ENCODE data around the gene CHST12. TPM values are rescaled to one million over a fixed set of nuclear protein-coding genes. Genes with fewer than 3 reads are reported as not detected.
"Not testable (repeated sequence)": the region's sequence is repeated elsewhere in the genome, so short reads cannot be mapped to it uniquely, and the experiment has no call there.

CHST12 gene
- polyA plus RNA-seq, 1 donor: 10.9 TPM

- no CpG with 5 or more reads among the region's 3 CpGs for WGBS (ENCODE audit: insufficient coverage, low lambda C conversion rate)
- no peak overlapping the region for H3K27ac ChIP-seq (ENCODE audit: low read length)
- DNase-seq: no peak
- H3K4me3 ChIP-seq (ENCODE audit: low read length): no peak overlapping the region
- H3K9me3 ChIP-seq (ENCODE audit: control insufficient read depth, low read depth, low read length): no peaks in the 10 kb centered on the region
- no peaks in the 10 kb centered on the region for H3K27me3 ChIP-seq (ENCODE audit: control insufficient read depth, insufficient read depth, low read length)
- H3K36me3 ChIP-seq (ENCODE audit: control insufficient read depth, insufficient read depth, low read length): no peaks in the 10 kb centered on the region
- peaks cover 5% of the 10 kb centered on the region for H3K4me1 ChIP-seq (ENCODE audit: control insufficient read depth, insufficient read depth, low read length)
Observed at GRCh38 chr7:2412587-2413201, 9.3 kb downstream of the CHST12 start.

DNA sequence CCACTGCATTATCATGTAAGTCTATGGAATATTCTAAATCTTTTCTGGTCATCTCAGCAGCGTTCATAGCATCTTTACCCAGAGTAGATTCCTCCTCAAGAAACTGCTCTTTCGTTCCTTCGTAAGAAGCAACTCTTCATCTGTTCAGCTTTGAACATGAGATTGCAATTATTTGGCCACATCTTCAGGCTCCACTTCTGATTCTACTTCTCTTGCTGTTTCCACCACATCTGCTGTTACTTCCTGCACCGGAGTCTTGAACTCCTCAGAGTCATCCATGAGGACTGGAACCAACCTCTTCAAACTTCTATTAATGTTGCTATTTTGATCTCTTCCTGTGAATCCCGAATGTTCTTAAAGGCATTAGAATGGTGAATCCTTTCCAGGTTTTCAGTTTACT is 12.7 kb downstream of the CHST12 start:
- Histone ChIP-seq H3K27me3 (ENCODE audit: control insufficient read depth, insufficient read depth, low read length) (no peaks in the 10 kb centered on the region), H3K36me3 (ENCODE audit: control insufficient read depth, insufficient read depth, low read length) (no peaks in the 10 kb centered on the region), H3K4me1 (ENCODE audit: control insufficient read depth, insufficient read depth, low read length) (peaks cover 5% of the 10 kb centered on the region), H3K4me3 (ENCODE audit: low read length) (no peak overlapping the region), H3K9me3 (ENCODE audit: control insufficient read depth, low read depth, low read length) (no peaks in the 10 kb centered on the region), H3K27ac (ENCODE audit: low read length) (no peak overlapping the region)
- no peak for DNase-seq
- WGBS (ENCODE audit: insufficient coverage, low lambda C conversion rate): 86% methylated on average over 3 of the region's 5 CpGs

GRCh38 chr7:2416650-2417049 is 13.2 kb downstream of the CHST12 start:
- WGBS (ENCODE audit: insufficient coverage, low lambda C conversion rate): no CpG with 5 or more reads among the region's 6 CpGs
- no peak overlapping the region for H3K27ac ChIP-seq (ENCODE audit: low read length)
- no peak overlapping the region for H3K4me3 ChIP-seq (ENCODE audit: low read length)

DNA sequence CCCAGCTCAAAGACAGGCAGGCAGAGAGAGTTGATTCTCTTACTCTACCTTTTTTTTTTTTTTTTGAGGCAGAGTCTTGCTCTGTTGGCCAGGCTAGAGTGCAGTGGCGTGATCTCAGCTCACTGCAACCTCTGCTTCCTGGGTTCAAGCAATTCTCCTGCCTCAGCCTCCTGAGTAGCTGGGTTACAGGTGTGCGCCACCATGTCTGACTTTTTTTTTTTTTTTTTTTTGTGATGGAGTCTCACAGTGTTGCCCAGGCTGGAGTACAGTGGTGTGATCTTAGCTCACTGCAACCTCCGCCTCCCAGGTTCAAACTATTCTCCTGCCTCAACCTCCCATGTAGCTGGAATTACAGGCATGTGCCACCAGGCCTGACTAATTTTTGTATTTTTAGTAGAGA is 13.8 kb downstream of the CHST12 start:
- no CpG with 5 or more reads among the region's 3 CpGs for WGBS (ENCODE audit: insufficient coverage, low lambda C conversion rate)

More at GRCh38 chr7:2416650-2417049, 13.2 kb downstream of the CHST12 start:
- Histone ChIP-seq H3K4me1 (ENCODE audit: control insufficient read depth, insufficient read depth, low read length) (peaks cover 5% of the 10 kb centered on the region), H3K9me3 (ENCODE audit: control insufficient read depth, low read depth, low read length) (no peaks in the 10 kb centered on the region), H3K27me3 (ENCODE audit: control insufficient read depth, insufficient read depth, low read length) (no peaks in the 10 kb centered on the region), H3K36me3 (ENCODE audit: control insufficient read depth, insufficient read depth, low read length) (no peaks in the 10 kb centered on the region)
- DNase-seq: no peak

GRCh38 chr7:2417981-2418481 is 14.6 kb downstream of the CHST12 start:
- no peaks in the 10 kb centered on the region for H3K9me3 ChIP-seq (ENCODE audit: control insufficient read depth, low read depth, low read length)
- no peak for DNase-seq
- H3K4me1 ChIP-seq (ENCODE audit: control insufficient read depth, insufficient read depth, low read length): no peaks in the 10 kb centered on the region
- no peaks in the 10 kb centered on the region for H3K27me3 ChIP-seq (ENCODE audit: control insufficient read depth, insufficient read depth, low read length)
- no CpG with 5 or more reads among the region's 15 CpGs for WGBS (ENCODE audit: insufficient coverage, low lambda C conversion rate)
- H3K36me3 ChIP-seq (ENCODE audit: control insufficient read depth, insufficient read depth, low read length): no peaks in the 10 kb centered on the region
- H3K4me3 ChIP-seq (ENCODE audit: low read length): no peak overlapping the region
- H3K27ac ChIP-seq (ENCODE audit: low read length): no peak overlapping the region

More for the DNA sequence above, 13.8 kb downstream of the CHST12 start:
- DNase-seq; H3K9me3 ChIP-seq (ENCODE audit: control insufficient read depth, low read depth, low read length); H3K27me3 ChIP-seq (ENCODE audit: control insufficient read depth, insufficient read depth, low read length); H3K4me1 ChIP-seq (ENCODE audit: control insufficient read depth, insufficient read depth, low read length); H3K36me3 ChIP-seq (ENCODE audit: control insufficient read depth, insufficient read depth, low read length); H3K27ac ChIP-seq (ENCODE audit: low read length); H3K4me3 ChIP-seq (ENCODE audit: low read length): not testable (repeated sequence)

DNA sequence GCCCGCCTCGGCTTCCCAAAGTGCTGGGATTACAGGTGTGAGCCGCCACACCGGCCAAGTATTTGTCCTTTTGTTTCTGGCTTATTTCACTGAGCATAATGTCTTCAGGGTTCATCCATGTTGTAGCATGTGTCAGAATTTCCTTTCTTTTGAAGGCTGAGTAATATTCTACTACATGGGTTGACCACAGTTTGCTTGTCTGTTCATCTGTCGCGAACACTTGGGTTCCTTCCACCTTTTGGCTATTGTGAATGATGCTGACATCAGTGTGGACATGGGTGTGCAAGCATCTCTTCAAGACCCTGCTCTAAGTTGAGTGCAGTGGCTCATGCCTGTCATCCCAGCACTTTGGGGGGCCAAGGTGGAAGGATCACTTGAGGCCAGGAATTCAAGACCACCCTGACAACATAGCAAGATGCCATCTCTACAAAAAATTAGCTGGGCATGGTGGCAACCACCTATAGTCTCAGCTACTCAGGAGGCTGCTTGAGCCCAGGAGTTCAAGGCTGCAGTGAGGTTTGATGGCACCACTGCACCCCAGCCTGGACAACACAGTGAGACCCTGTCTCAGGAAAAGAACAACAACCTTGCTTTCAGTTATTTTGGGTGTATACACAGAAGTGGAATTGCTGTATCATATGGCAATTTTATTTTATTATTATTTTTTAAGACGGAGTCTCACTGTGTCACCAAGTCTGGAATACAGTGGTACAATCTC is 17.0 kb downstream of the CHST12 start:
- no peaks in the 10 kb centered on the region for H3K27me3 ChIP-seq (ENCODE audit: control insufficient read depth, insufficient read depth, low read length)
- no CpG with 5 or more reads among the region's 7 CpGs for WGBS (ENCODE audit: insufficient coverage, low lambda C conversion rate)
- peaks cover 3% of the 10 kb centered on the region for H3K36me3 ChIP-seq (ENCODE audit: control insufficient read depth, insufficient read depth, low read length)
- H3K4me1 ChIP-seq (ENCODE audit: control insufficient read depth, insufficient read depth, low read length): no peaks in the 10 kb centered on the region
- H3K9me3 ChIP-seq (ENCODE audit: control insufficient read depth, low read depth, low read length): no peaks in the 10 kb centered on the region
- DNase-seq: no peak
- H3K4me3 ChIP-seq (ENCODE audit: low read length): no peak overlapping the region
- H3K27ac ChIP-seq (ENCODE audit: low read length): no peak overlapping the region

GRCh38 chr7:2421943-2422310 is 18.5 kb downstream of the CHST12 start:
- H3K9me3 ChIP-seq (ENCODE audit: control insufficient read depth, low read depth, low read length): no peaks in the 10 kb centered on the region
- no peaks in the 10 kb centered on the region for H3K27me3 ChIP-seq (ENCODE audit: control insufficient read depth, insufficient read depth, low read length)
- no peaks in the 10 kb centered on the region for H3K4me1 ChIP-seq (ENCODE audit: control insufficient read depth, insufficient read depth, low read length)
- no peak overlapping the region for H3K27ac ChIP-seq (ENCODE audit: low read length)
- no peak for DNase-seq
- WGBS (ENCODE audit: insufficient coverage, low lambda C conversion rate): no CpG with 5 or more reads among the region's 9 CpGs
- H3K4me3 ChIP-seq (ENCODE audit: low read length): no peak overlapping the region
- peaks cover 3% of the 10 kb centered on the region for H3K36me3 ChIP-seq (ENCODE audit: control insufficient read depth, insufficient read depth, low read length)

GRCh38 chr7:2425749-2426148 is 22.3 kb downstream of the CHST12 start:
- Histone ChIP-seq H3K27ac (ENCODE audit: low read length) (no peak overlapping the region), H3K9me3 (ENCODE audit: control insufficient read depth, low read depth, low read length) (no peaks in the 10 kb centered on the region)

GRCh38 chr7:2431260-2431867 is 28.0 kb downstream of the CHST12 start:
- no peak for DNase-seq
- H3K4me3 ChIP-seq (ENCODE audit: low read length): no peak overlapping the region
- peaks cover 24% of the 10 kb centered on the region for H3K36me3 ChIP-seq (ENCODE audit: control insufficient read depth, insufficient read depth, low read length)
- peaks cover 7% of the 10 kb centered on the region for H3K4me1 ChIP-seq (ENCODE audit: control insufficient read depth, insufficient read depth, low read length)
- no peak overlapping the region for H3K27ac ChIP-seq (ENCODE audit: low read length)
- no CpG with 5 or more reads among the region's 3 CpGs for WGBS (ENCODE audit: insufficient coverage, low lambda C conversion rate)
- H3K27me3 ChIP-seq (ENCODE audit: control insufficient read depth, insufficient read depth, low read length): no peaks in the 10 kb centered on the region
- peaks cover 21% of the 10 kb centered on the region for H3K9me3 ChIP-seq (ENCODE audit: control insufficient read depth, low read depth, low read length)

More at GRCh38 chr7:2425749-2426148, 22.3 kb downstream of the CHST12 start:
- no peak for DNase-seq
- H3K4me1 ChIP-seq (ENCODE audit: control insufficient read depth, insufficient read depth, low read length): no peaks in the 10 kb centered on the region
- H3K36me3 ChIP-seq (ENCODE audit: control insufficient read depth, insufficient read depth, low read length): peaks cover 3% of the 10 kb centered on the region
- WGBS (ENCODE audit: insufficient coverage, low lambda C conversion rate): 57% methylated on average over 2 of the region's 10 CpGs
- H3K27me3 ChIP-seq (ENCODE audit: control insufficient read depth, insufficient read depth, low read length): no peaks in the 10 kb centered on the region
- no peak overlapping the region for H3K4me3 ChIP-seq (ENCODE audit: low read length)

DNA sequence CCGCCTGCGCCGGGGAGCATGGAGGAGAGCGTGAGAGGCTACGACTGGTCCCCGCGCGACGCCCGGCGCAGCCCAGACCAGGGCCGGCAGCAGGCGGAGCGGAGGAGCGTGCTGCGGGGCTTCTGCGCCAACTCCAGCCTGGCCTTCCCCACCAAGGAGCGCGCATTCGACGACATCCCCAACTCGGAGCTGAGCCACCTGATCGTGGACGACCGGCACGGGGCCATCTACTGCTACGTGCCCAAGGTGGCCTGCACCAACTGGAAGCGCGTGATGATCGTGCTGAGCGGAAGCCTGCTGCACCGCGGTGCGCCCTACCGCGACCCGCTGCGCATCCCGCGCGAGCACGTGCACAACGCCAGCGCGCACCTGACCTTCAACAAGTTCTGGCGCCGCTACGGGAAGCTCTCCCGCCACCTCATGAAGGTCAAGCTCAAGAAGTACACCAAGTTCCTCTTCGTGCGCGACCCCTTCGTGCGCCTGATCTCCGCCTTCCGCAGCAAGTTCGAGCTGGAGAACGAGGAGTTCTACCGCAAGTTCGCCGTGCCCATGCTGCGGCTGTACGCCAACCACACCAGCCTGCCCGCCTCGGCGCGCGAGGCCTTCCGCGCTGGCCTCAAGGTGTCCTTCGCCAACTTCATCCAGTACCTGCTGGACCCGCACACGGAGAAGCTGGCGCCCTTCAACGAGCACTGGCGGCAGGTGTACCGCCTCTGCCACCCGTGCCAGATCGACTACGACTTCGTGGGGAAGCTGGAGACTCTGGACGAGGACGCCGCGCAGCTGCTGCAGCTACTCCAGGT is 29.7 kb downstream of the CHST12 start:
- peaks cover 16% of the 10 kb centered on the region for H3K4me1 ChIP-seq (ENCODE audit: control insufficient read depth, insufficient read depth, low read length)
- H3K9me3 ChIP-seq (ENCODE audit: control insufficient read depth, low read depth, low read length): peaks cover 21% of the 10 kb centered on the region
- no peak for DNase-seq
- H3K27me3 ChIP-seq (ENCODE audit: control insufficient read depth, insufficient read depth, low read length): no peaks in the 10 kb centered on the region
- H3K27ac ChIP-seq (ENCODE audit: low read length): no peak overlapping the region
- no peak overlapping the region for H3K4me3 ChIP-seq (ENCODE audit: low read length)
- no CpG with 5 or more reads among the region's 85 CpGs for WGBS (ENCODE audit: insufficient coverage, low lambda C conversion rate)
- H3K36me3 ChIP-seq (ENCODE audit: control insufficient read depth, insufficient read depth, low read length): peaks cover 24% of the 10 kb centered on the region
